Astrocyte (in vitro differentiated cells and primary cell): ENCODE measurements around the gene FRMD3.

Experiments used
- EZH2 ChIP-seq: IDR thresholded peaks from 2 replicates; pipeline ENCODE4 v1.6.1; 2012; ENCODE audit warnings: mild to moderate bottlenecking, low read length, inconsistent platforms; ENCODE audit not compliant: insufficient read depth
- TF ChIP-seq, protein P1 (sequence below): IDR thresholded peaks from 2 replicates; pipeline ENCODE4 v1.5.1; 2011; ENCODE audit warnings: low read depth, mild to moderate bottlenecking, inconsistent platforms, low read length, moderate library complexity; ENCODE audit not compliant: insufficient read depth

DNA sequence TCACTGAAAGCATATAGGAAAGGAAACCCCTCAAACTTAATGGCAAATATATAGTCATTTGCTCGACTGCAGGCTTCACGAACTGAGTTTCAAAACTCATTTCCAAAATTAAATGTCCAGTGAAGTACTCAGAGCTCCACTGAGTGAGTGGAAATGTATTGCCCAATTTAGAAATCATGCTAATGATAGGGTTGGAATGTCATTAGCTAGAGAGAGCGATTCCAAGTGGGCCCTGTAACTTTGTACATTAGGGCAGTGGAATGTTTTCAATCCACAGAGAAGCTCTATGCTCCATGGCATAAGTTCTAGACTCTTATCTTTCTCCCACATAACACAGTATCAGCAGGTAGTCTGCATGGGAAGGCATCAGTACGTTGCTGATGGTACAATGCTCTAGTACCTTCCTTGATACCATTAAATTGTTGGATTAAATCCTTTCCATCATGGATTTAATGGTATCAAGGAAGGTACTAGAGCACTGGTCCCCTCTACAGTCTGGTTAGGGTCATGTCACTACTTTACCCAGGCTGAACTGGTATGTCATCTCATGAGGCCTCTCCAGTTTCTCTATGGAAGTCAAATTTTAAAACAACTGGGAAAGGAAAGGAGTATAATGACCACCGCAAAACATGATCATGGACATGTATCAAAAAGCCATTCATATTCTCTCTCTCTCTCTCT is 292.1 kb downstream of the FRMD3 start:
- TF ChIP-seq, protein P1, sequence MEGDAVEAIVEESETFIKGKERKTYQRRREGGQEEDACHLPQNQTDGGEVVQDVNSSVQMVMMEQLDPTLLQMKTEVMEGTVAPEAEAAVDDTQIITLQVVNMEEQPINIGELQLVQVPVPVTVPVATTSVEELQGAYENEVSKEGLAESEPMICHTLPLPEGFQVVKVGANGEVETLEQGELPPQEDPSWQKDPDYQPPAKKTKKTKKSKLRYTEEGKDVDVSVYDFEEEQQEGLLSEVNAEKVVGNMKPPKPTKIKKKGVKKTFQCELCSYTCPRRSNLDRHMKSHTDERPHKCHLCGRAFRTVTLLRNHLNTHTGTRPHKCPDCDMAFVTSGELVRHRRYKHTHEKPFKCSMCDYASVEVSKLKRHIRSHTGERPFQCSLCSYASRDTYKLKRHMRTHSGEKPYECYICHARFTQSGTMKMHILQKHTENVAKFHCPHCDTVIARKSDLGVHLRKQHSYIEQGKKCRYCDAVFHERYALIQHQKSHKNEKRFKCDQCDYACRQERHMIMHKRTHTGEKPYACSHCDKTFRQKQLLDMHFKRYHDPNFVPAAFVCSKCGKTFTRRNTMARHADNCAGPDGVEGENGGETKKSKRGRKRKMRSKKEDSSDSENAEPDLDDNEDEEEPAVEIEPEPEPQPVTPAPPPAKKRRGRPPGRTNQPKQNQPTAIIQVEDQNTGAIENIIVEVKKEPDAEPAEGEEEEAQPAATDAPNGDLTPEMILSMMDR, result no peak
- TF ChIP-seq EZH2, result no peak
